HG03064 (cell line): ENCODE measurements around the gene GATA2.

Source experiments
- ATAC-seq: cut with Tn5 transposase; IDR thresholded peaks from one replicate; pipeline ENCODE4 v1.9.1; 2021; ENCODE audit warnings: low read depth; ENCODE audit not compliant: unreplicated experiment

Gene GATA2

GRCh38 chr3:128492671-128493569 is at the start of gene GATA2:
GATA2 (minus strand) TSS chr3:128493201; CDS start chr3:128487031, 6,170 bp downstream.
- ATAC-seq: no peak

GRCh38 chr3:128541246-128541645 is 48.2 kb upstream of the GATA2 start:
- ATAC-seq: no peak

GRCh38 chr3:128539376-128539775 is 46.4 kb upstream of the GATA2 start:
- ATAC-seq: no peak

GRCh38 chr3:128537091-128537703 is 44.2 kb upstream of the GATA2 start:
- ATAC-seq: no peak

- no peak for ATAC-seq
These were observed 39.3 kb upstream of the GATA2 start for GRCh38 chr3:128532012-128532983.

- no peak for ATAC-seq
These were observed 31.6 kb upstream of the GATA2 start for GRCh38 chr3:128524374-128525299.

- ATAC-seq: no peak
These were observed 30.6 kb upstream of the GATA2 start for GRCh38 chr3:128523591-128523990.

- ATAC-seq: no peak
These were observed 28.7 kb upstream of the GATA2 start for GRCh38 chr3:128521715-128522114.

GRCh38 chr3:128518587-128519490 is 25.8 kb upstream of the GATA2 start:
- no peak for ATAC-seq

GRCh38 chr3:128517648-128518047 is 24.6 kb upstream of the GATA2 start:
- no peak for ATAC-seq

- ATAC-seq: no peak
These were observed 23.0 kb upstream of the GATA2 start for GRCh38 chr3:128515967-128516366.

- no peak for ATAC-seq
These were observed 15.9 kb upstream of the GATA2 start for GRCh38 chr3:128508852-128509251.

- no peak for ATAC-seq
These were observed 13.8 kb upstream of the GATA2 start for GRCh38 chr3:128506754-128507153.

GRCh38 chr3:128505771-128506170 is 12.8 kb upstream of the GATA2 start:
- no peak for ATAC-seq

GRCh38 chr3:128504963-128505730 is 12.1 kb upstream of the GATA2 start:
- ATAC-seq: no peak

- ATAC-seq: no peak
These were observed 11.5 kb upstream of the GATA2 start for GRCh38 chr3:128504533-128504915.

- no peak for ATAC-seq
These were observed 10.9 kb upstream of the GATA2 start for GRCh38 chr3:128503751-128504532.
